SK-N-SH (cell line): ENCODE measurements around the gene BTF3. TPM values are rescaled to one million over a fixed set of nuclear protein-coding genes. Genes with fewer than 3 reads are reported as not detected.

ENCODE experiments used
- CTCF ChIA-PET: fragments of 300-600, 350-600 bp; formaldehyde crosslinking; extraction: SDS; loops from one replicate; lab custom pipeline; 2021; lab: Yijun Ruan, JAX
- POLR2A ChIA-PET: fragments of 350-600 bp; sonication (Branson Sonifier 250); formaldehyde crosslinking; extraction: SDS; loops from one replicate; lab custom pipeline; 2020; ENCODE audit warnings: antibody characterized with exemption, inconsistent platforms; lab: Yijun Ruan, JAX
- DNase-seq: peaks from one replicate; pipeline ENCODE4 v3.0.0; 2012
- H2AFZ ChIP-seq: fragments of 200-600 bp; sonication (generic); 2 replicates; pipeline ENCODE4 v1.8.1; 2016; ENCODE audit warnings: antibody characterized with exemption, mild to moderate bottlenecking, low read depth
- H3F3A ChIP-seq: fragments of 200-600 bp; sonication (generic); replicated peaks from 2 replicates; pipeline ENCODE3; 2016; ENCODE audit warnings: antibody characterized with exemption, mild to moderate bottlenecking; ENCODE audit not compliant: insufficient read depth
- H3K27ac ChIP-seq, 2 experiments: fragments of 200-500 bp in 1 of 2; fragments of 200-600 bp in 1 of 2; sonication (Bioruptor generic) in 1 of 2; sonication (generic), shearing (Covaris generic) in 1 of 2; 2 replicates each; pipeline versions ENCODE4 v1.5.1 to v1.6.1; 2014 to 2016; ENCODE audit warnings: low read depth in 2 of 2, inconsistent platforms in 1 of 2, low read length in 1 of 2, mild to moderate bottlenecking in 1 of 2, mixed read lengths in 1 of 2
- H3K27me3 ChIP-seq: fragments of 200-600 bp; sonication (generic), shearing (Covaris generic); 2 replicates; pipeline ENCODE4 v1.6.1; 2016; ENCODE audit warnings: mixed run types; ENCODE audit not compliant: insufficient read depth
- H3K36me3 ChIP-seq, 2 experiments: fragments of 200-500 bp in 1 of 2; fragments of 200-600 bp in 1 of 2; sonication (Bioruptor generic) in 1 of 2; sonication (generic) in 1 of 2; replicated peaks in 1 of 2; 2 replicates each; pipeline versions ENCODE3 to v1.5.1; 2014 to 2016; ENCODE audit warnings: low read length in 1 of 2, mild to moderate bottlenecking in 1 of 2; ENCODE audit not compliant: insufficient read depth in 2 of 2, control insufficient read depth in 1 of 2
- H3K4me1 ChIP-seq, 2 experiments: fragments of 200-500 bp in 1 of 2; fragments of 200-600 bp in 1 of 2; sonication (Bioruptor generic) in 1 of 2; sonication (generic), shearing (Covaris generic) in 1 of 2; 2 replicates each; pipeline versions ENCODE4 v1.5.1 to v1.6.1; 2014 to 2016; ENCODE audit warnings: low read depth in 1 of 2, low read length in 1 of 2, mixed run types in 1 of 2; ENCODE audit not compliant: insufficient read depth in 2 of 2, control insufficient read depth in 1 of 2
- H3K4me2 ChIP-seq: fragments of 200-600 bp; sonication (generic), shearing (Covaris generic); 2 replicates; pipeline ENCODE4 v1.6.1; 2017; ENCODE audit warnings: mixed run types
- H3K4me3 ChIP-seq, 2 experiments: fragments of 200-500 bp in 1 of 2; fragments of 200-600 bp in 1 of 2; sonication (Bioruptor generic) in 1 of 2; sonication (generic), shearing (Covaris generic) in 1 of 2; 2 replicates each; pipeline versions ENCODE4 v1.5.1 to v1.8.1; 2014 to 2016; ENCODE audit warnings: low read depth in 2 of 2, inconsistent platforms in 1 of 2, low read length in 1 of 2, mild to moderate bottlenecking in 1 of 2, mixed read lengths in 1 of 2, moderate library complexity in 1 of 2
- H3K79me2 ChIP-seq: fragments of 200-600 bp; sonication (generic); 2 replicates; pipeline ENCODE4 v1.8.1; 2017; ENCODE audit warnings: mild to moderate bottlenecking; ENCODE audit not compliant: insufficient read depth
- H3K9ac ChIP-seq: fragments of 200-600 bp; sonication (generic); 2 replicates; pipeline ENCODE4 v1.6.1; 2017; ENCODE audit warnings: mixed run types
- H3K9me2 ChIP-seq: fragments of 200-600 bp; sonication (generic); 2 replicates; pipeline ENCODE4 v1.6.1; 2017; ENCODE audit warnings: mixed run types
- H3K9me3 ChIP-seq: fragments of 200-600 bp; sonication (generic); 2 replicates; pipeline ENCODE4 v1.6.1; 2017; ENCODE audit warnings: mixed run types, mild to moderate bottlenecking, moderate library complexity
- H4K20me1 ChIP-seq: fragments of 200-600 bp; sonication (generic); 2 replicates; pipeline ENCODE4 v1.6.1; 2017; ENCODE audit warnings: mild to moderate bottlenecking, mixed run types; ENCODE audit not compliant: insufficient read depth
- CTCF ChIP-seq: fragments of 200-600 bp; sonication (generic); IDR thresholded peaks from 2 replicates; pipeline ENCODE4 v1.6.1; 2017; ENCODE audit warnings: antibody characterized with exemption, mild to moderate bottlenecking, moderate library complexity
- GABPA ChIP-seq: IDR thresholded peaks from 2 replicates; pipeline ENCODE4 v1.4.0; 2012; ENCODE audit warnings: low read depth, mild to moderate bottlenecking
- MEF2A ChIP-seq: IDR thresholded peaks from 2 replicates; pipeline ENCODE4 v1.4.0; 2012; ENCODE audit warnings: low read depth, borderline replicate concordance
- NFIC ChIP-seq: IDR thresholded peaks from 2 replicates; pipeline ENCODE4 v1.4.0; 2012; ENCODE audit warnings: borderline replicate concordance
- NRF1 ChIP-seq: IDR thresholded peaks from 2 replicates; pipeline ENCODE4 v1.6.1; 2012; ENCODE audit warnings: low read depth, mild to moderate bottlenecking, low read length
- RAD21 ChIP-seq: IDR thresholded peaks from 2 replicates; pipeline ENCODE4 v1.6.1; 2012; ENCODE audit warnings: mild to moderate bottlenecking, low read length
- REST ChIP-seq: IDR thresholded peaks from 2 replicates; pipeline ENCODE4 v1.6.1; 2012; ENCODE audit warnings: mild to moderate bottlenecking, low read depth, low read length, moderate library complexity
- RXRA ChIP-seq: IDR thresholded peaks from 2 replicates; pipeline ENCODE4 v1.4.0; 2012; ENCODE audit warnings: low read depth, mild to moderate bottlenecking, borderline replicate concordance
- SIN3A ChIP-seq: IDR thresholded peaks from 2 replicates; pipeline ENCODE4 v1.6.1; 2012; ENCODE audit warnings: low read depth, mild to moderate bottlenecking, low read length, moderate library complexity, borderline replicate concordance
- SMC3 ChIP-seq: IDR thresholded peaks from 2 replicates; pipeline ENCODE4 v1.6.1; 2012; ENCODE audit warnings: low read depth, low read length, improper control_type of control experiment
- TCF12 ChIP-seq: IDR thresholded peaks from 2 replicates; pipeline ENCODE4 v1.4.0; 2012
- USF2 ChIP-seq: fragments of 150-350 bp; IDR thresholded peaks from 2 replicates; pipeline ENCODE4 v1.6.1; 2017; ENCODE audit warnings: antibody characterized with exemption, low read length, low read depth, borderline replicate concordance
- YY1 ChIP-seq: IDR thresholded peaks from 2 replicates; pipeline ENCODE4 v1.4.0; 2012; ENCODE audit warnings: low read depth, mild to moderate bottlenecking
- WGBS: methylation state at CpG from one replicate; pipeline ENCODE4 v1.1.6; 2017; ENCODE audit warnings: low lambda C conversion rate; 5-methylcytosine and 5-hydroxymethylcytosine counted together
- polyA plus RNA-seq, 3 experiments: library from polyadenylated mRNA; depleted of rRNA; stranded (reverse); fragments of >200 nt; gene quantifications; 2 replicates each; pipeline ENCODE4 v1.2.3, GENCODE V29; 2012

BTF3 gene
- polyA plus RNA-seq, 1 of the 3 experiments (the other 2 are of a cell fraction), result 492 TPM

- POLR2A ChIA-PET, result no interaction called here
- Histone ChIP-seq H3F3A (peaks cover 12% of the 10 kb centered on the region), H3K9me2 (no peaks in the 10 kb centered on the region), H3K4me3 (no peak overlapping the region), H3K79me2 (no peaks in the 10 kb centered on the region), H3K4me1 (peaks cover 0 to 7% of the 10 kb centered on the region in 2 experiments; a peak in 1 of 4 replicates), H3K27ac (no peak overlapping the region), H3K9ac (no peak overlapping the region), H2AFZ (no peak overlapping the region), H3K27me3 (no peaks in the 10 kb centered on the region), H3K4me2 (no peak overlapping the region), H3K36me3 (no peaks in the 10 kb centered on the region), H3K9me3 (no peaks in the 10 kb centered on the region), H4K20me1 (no peaks in the 10 kb centered on the region)
- WGBS, result 40% methylated on average over 2 of the region's 2 CpGs
- CTCF ChIA-PET, result interaction anchor here (1.4 to 7.8 kb wide), 4 partner anchors 11 to 23 kb away, joined by 4 to 100 read pairs (median 22); no protein-coding TSS in a partner anchor
- TF ChIP-seq GABPA (no peak), YY1 (no peak), USF2 (no peak), REST (no peak), NFIC (no peak), SIN3A (no peak), RXRA (no peak), MEF2A (no peak), SMC3 (no peak)
- no peak for DNase-seq
Observed at GRCh38 chr5:73534971-73535370, 36.7 kb downstream of the BTF3 start.

GRCh38 chr5:73539730-73540129 is 41.5 kb downstream of the BTF3 start:
- H3K27ac ChIP-seq, result no peak overlapping the region
- H3K36me3 ChIP-seq, result no peaks in the 10 kb centered on the region
- H3K79me2 ChIP-seq, result no peaks in the 10 kb centered on the region
- H2AFZ ChIP-seq, result no peak overlapping the region
- no peak overlapping the region for H3K9ac ChIP-seq
- no peak overlapping the region for H3K4me3 ChIP-seq
- H3K9me3 ChIP-seq, result no peaks in the 10 kb centered on the region
- H4K20me1 ChIP-seq, result no peaks in the 10 kb centered on the region
- no peaks in the 10 kb centered on the region for H3K27me3 ChIP-seq
- ChIA-PET CTCF (interaction anchor here (0.9 to 7.8 kb wide), 3 partner anchors 16 to 324 kb away, joined by 3 to 100 read pairs (median 4); no protein-coding TSS in a partner anchor), POLR2A (no interaction called here)
- H3F3A ChIP-seq, result peaks cover 9% of the 10 kb centered on the region
- 94% methylated on average over 2 of the region's 2 CpGs for WGBS
- no peak for DNase-seq
- H3K4me1 ChIP-seq, result no peaks in the 10 kb centered on the region
- TF ChIP-seq NRF1 (no peak), CTCF (no peak), TCF12 (no peak), RAD21 (no peak)
- no peaks in the 10 kb centered on the region for H3K9me2 ChIP-seq
- H3K4me2 ChIP-seq, result 0 out of 2 replicates have a peak overlapping the region, but pooled peaks have one; percentile 37
